ENCODE results near the gene TNFRSF21.
"Not testable (repeated sequence)": the region's sequence is repeated elsewhere in the genome, so short reads cannot be mapped to it uniquely, and the experiment has no call there.

TNFRSF21 gene

GRCh38 chr6:47288267-47289090 is 21.2 kb downstream of the TNFRSF21 start:
- no peak for DNase-seq (ENCODE audit: low spot score)

DNA sequence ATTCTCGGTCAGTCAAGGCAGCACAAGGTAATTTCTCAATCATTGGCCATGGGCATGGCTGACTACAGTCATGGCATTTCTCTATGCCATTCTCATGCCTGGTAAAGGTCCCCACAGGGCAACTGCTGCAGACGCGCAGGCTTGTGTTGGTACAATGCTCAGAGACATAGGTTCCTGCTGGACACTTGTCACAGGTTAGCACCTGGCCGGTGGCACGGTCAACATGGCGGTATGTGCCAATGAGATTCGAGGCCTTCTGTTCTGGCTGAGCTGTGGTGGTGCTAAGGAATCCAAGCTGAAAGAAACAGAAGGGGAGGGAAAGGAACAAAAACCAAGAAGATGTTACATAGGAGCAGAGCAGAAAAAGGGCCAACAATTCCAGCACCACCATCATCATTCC is 23.4 kb downstream of the TNFRSF21 start:
- DNase-seq (ENCODE audit: low spot score) = no peak

GRCh38 chr6:47283993-47284392 is 25.7 kb downstream of the TNFRSF21 start:
- DNase-seq (ENCODE audit: low spot score) = no peak

- DNase-seq (ENCODE audit: low spot score) = no peak
These were observed 31.2 kb downstream of the TNFRSF21 start for GRCh38 chr6:47278545-47278944.

DNA sequence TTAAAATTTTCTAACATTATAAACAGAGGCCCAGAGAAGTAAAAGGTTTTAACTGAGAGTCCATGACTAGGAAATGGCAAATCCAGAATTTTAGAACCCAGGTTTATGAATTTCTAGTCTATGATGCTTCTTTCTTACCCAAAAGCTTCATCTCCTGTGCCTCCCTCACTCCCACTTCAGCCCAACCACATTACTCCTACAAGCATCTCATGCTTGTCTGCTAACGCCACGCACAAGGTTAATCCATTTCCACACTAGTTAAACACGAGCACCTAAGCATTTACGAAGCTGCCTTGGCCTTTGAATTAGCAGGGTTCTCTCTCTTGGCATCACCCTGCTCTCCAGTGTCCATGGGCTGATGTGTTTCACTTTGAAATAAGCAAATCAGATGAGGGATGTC is 32.0 kb downstream of the TNFRSF21 start:
- no peak for DNase-seq (ENCODE audit: low spot score)

- no peak for DNase-seq (ENCODE audit: low spot score)
These were observed 33.3 kb downstream of the TNFRSF21 start for GRCh38 chr6:47276377-47276776.

- DNase-seq (ENCODE audit: low spot score) = no peak
These were observed 34.1 kb downstream of the TNFRSF21 start for GRCh38 chr6:47275640-47276039.

- not testable (repeated sequence) for DNase-seq (ENCODE audit: low spot score)
These were observed 34.6 kb downstream of the TNFRSF21 start for GRCh38 chr6:47275132-47275531.

- no peak for DNase-seq (ENCODE audit: low spot score)
These were observed 41.0 kb downstream of the TNFRSF21 start for GRCh38 chr6:47268572-47269187.

- DNase-seq (ENCODE audit: low spot score) = no peak
These were observed 42.4 kb downstream of the TNFRSF21 start for GRCh38 chr6:47267301-47267700.

- DNase-seq (ENCODE audit: low spot score) = no peak
These were observed 43.7 kb downstream of the TNFRSF21 start for GRCh38 chr6:47265971-47266370.

- no peak for DNase-seq (ENCODE audit: low spot score)
These were observed 44.9 kb downstream of the TNFRSF21 start for GRCh38 chr6:47264775-47265184.

- DNase-seq (ENCODE audit: low spot score) = no peak
These were observed 46.4 kb downstream of the TNFRSF21 start for GRCh38 chr6:47263268-47263667.

DNA sequence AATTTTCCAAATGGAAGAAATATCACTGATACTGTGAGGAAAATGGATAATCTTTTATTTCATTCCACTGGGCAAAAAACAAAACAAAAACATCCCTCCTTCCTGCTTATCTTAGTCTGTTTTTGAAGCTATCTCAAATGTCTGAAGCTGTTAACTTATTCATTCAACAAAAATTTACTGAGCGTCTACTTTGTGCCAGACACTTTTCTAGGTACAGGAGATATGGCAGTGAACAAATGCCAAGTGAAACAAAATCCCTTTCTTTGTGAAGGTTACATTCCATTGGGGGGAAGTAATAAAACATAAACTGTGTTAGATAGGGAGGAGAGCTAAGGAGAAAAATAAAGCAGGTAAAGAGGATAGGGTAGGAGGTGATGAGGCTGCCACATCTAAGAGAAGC is 47.5 kb downstream of the TNFRSF21 start:
- DNase-seq (ENCODE audit: low spot score) = no peak

GRCh38 chr6:47261191-47261590 is 48.5 kb downstream of the TNFRSF21 start:
- no peak for DNase-seq (ENCODE audit: low spot score)

GRCh38 chr6:47260021-47260420 is 49.7 kb downstream of the TNFRSF21 start:
- no peak for DNase-seq (ENCODE audit: low spot score)

DNA sequence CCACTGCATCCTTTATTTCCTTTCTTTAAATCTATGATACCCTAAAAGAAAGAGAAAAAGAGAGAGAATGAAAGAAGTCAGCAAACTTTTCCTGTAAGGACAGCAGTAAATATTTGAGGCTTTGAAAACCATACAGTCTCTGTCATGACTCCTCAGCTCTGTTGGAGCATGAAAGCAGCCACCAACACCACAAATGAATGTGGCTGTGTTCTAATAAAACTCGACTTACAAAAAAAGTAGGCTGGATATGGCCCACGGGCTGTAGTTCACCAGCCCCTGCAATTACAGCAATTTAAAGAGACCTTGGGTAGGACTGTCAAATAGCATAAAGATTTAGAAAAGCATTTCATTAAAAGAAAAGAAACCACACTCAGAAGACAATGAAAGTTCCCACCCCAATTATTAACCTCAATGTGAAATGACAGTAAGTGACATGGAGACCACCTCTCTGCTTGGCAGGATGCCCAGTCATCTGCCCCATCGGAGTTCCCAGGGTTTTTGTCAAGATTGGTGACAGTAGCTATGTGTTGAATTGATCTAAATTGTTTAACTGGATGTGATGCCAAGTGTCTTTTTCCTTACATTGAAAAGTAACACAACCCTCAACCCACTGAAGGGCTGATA is 50.9 kb downstream of the TNFRSF21 start:
- DNase-seq (ENCODE audit: low spot score) = no peak

DNA sequence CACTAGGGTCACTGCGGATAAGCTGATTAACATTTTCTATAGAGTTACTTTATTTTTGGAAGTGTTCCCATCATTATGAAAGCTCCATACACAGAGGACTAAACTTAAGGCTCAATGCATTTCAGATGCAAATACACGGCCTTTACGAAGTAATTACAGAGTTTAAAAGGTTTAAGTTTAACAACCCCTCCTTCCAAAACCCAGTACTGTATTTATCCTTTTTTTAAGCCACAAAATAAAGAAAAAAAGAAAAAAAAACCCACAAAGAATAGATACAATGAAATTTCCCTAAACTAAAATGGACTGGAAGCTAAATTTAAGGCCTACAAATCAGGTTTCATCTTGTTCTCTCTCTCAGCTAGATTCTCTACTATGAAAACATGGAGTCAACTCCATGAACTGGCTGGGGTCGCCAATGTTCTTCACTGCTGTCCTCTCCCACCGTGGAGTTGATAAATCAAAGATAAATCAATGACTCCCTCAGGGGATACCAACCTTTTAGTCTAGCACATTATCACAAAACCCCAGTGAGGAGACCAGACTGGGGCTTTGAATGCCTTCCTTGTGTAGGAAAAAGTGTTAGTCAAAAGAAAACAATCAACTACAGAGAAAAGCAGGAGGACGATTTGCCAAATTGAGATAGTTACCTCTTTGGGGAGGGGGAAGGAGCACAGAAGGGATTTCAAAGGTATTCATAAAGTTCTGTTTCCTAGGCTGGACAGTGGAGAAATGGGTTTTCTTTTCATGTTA is 52.5 kb downstream of the TNFRSF21 start:
- no peak for DNase-seq (ENCODE audit: low spot score)

- no peak for DNase-seq (ENCODE audit: low spot score)
These were observed 53.3 kb downstream of the TNFRSF21 start for GRCh38 chr6:47256361-47256760.

DNA sequence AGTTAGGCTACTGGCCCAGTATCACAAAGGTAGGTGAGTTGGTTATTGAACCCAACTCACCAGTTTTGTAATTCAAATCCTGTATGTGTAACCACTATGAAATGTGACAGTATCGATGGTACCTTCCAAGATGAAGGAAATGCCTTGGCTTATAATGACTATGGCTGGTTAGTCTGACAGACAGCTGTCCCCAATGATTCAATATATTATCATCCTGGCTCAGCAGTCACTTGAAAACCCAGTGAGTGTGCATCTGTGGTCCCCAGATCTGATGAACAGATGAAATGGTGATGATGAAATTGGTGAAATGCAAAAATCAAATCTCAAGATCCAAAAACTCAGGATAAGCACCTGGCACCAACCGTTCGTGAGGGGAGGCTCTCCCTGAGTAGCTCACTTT is 54.8 kb downstream of the TNFRSF21 start:
- no peak for DNase-seq (ENCODE audit: low spot score)

DNA sequence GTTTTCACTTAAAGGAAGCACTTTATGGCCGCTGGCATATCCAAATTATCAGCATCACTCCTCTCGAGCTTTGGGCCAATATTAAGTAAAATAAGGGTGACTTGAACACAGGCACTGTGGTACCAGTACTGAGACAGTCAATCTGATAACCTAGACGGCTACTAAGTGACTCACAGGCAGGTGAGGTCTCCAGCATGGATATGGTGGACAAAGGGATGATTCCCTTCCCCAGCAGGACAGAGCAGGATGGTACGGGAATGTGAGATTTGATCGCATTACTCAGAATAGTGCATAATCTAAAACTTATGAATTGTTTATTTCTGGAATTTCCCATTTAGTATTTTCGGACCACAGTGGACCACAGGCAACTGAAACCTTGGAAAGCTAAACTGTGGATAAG is 55.7 kb downstream of the TNFRSF21 start:
- DNase-seq (ENCODE audit: low spot score) = no peak

- no peak for DNase-seq (ENCODE audit: low spot score)
These were observed 56.6 kb downstream of the TNFRSF21 start for GRCh38 chr6:47253136-47253535.

DNA sequence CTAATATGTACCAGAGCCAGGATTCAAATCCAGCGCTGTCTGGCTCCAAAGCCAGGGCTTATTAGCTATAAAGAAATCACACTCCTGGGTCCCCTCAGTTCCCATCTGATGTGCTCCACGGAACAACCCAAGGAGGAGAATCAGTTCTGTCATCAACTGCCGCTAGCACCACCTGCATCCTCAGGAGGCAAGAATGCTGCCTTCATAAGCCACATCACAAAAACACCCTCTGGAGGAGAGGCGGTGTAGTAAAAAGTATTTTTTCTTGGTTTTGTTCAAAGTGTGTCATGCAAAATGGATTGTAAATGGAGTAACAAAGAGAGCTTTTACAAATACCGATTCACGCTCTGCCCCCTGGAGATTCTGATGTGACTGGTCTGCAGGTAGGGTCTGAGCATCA is 57.1 kb downstream of the TNFRSF21 start:
- DNase-seq (ENCODE audit: low spot score) = no peak
